Type B pancreatic cell (in vitro differentiated cells): Measurements from ENCODE around the gene MIDN. TPM values are rescaled to one million over a fixed set of nuclear protein-coding genes. Genes with fewer than 3 reads are reported as not detected.

Source experiments
- DNase-seq: peaks from one replicate; pipeline ENCODE4 v3.0.0; 2021; ENCODE audit warnings: mixed read lengths; ENCODE audit not compliant: unreplicated experiment; ENCODE audit errors: extremely low spot score
- H3K27ac Mint-ChIP-seq: 2 replicates; pipeline ENCODE4 v1.8.0; 2021; ENCODE audit warnings: mild to moderate bottlenecking, mixed read lengths
- H3K27me3 Mint-ChIP-seq: 2 replicates; pipeline ENCODE4 v1.8.0; 2021; ENCODE audit warnings: mixed read lengths
- H3K36me3 Mint-ChIP-seq: 2 replicates; pipeline ENCODE4 v1.8.0; 2021; ENCODE audit warnings: mixed read lengths
- H3K4me1 Mint-ChIP-seq: one replicate; pipeline ENCODE4 v1.8.0; 2021; ENCODE audit warnings: mixed read lengths; ENCODE audit not compliant: unreplicated experiment
- H3K4me3 Mint-ChIP-seq: 2 replicates; pipeline ENCODE4 v1.8.0; 2021; ENCODE audit warnings: mild to moderate bottlenecking, mixed read lengths
- H3K9me3 Mint-ChIP-seq: 2 replicates; pipeline ENCODE4 v1.8.0; 2021; ENCODE audit warnings: mixed read lengths
- CTCF ChIP-seq: fragments of 200-600 bp; sonication (generic); conservative IDR thresholded peaks from 2 replicates; pipeline ENCODE4 v1.5.0; 2021; ENCODE audit warnings: antibody characterized with exemption, mild to moderate bottlenecking
- total RNA-seq: library from RNA; stranded (reverse); gene quantifications from 2 replicates; pipeline ENCODE4 v1.2.1, GENCODE V29; 2021; ENCODE audit warnings: low replicate concordance

MIDN gene
- total RNA-seq, 1 donor from 2014 or later: 122 TPM

GRCh38 chr19:1272423-1273262, 24.3 kb downstream of the MIDN start:
- peaks cover 32% of the 10 kb centered on the region for H3K4me1 Mint-ChIP-seq
- H3K4me3 Mint-ChIP-seq: peak overlapping the region; percentile 76
- no peak for DNase-seq
- no peaks in the 10 kb centered on the region for H3K9me3 Mint-ChIP-seq
- no peaks in the 10 kb centered on the region for H3K27me3 Mint-ChIP-seq
- peak overlapping the region; percentile 72 for H3K27ac Mint-ChIP-seq
- TF ChIP-seq CTCF: no peak
- H3K36me3 Mint-ChIP-seq: peaks cover 17% of the 10 kb centered on the region

GRCh38 chr19:1273263-1274041, 25.1 kb downstream of the MIDN start:
- no peak for DNase-seq
- TF ChIP-seq CTCF: no peak
- Mint-ChIP-seq H3K27me3 (no peaks in the 10 kb centered on the region), H3K9me3 (no peaks in the 10 kb centered on the region), H3K4me3 (peak overlapping the region; percentile 76), H3K36me3 (peaks cover 17% of the 10 kb centered on the region), H3K27ac (peak overlapping the region; percentile 82), H3K4me1 (peaks cover 32% of the 10 kb centered on the region)

GRCh38 chr19:1274081-1274851, 25.9 kb downstream of the MIDN start:
- no peak for TF ChIP-seq CTCF
- no peaks in the 10 kb centered on the region for H3K9me3 Mint-ChIP-seq
- peaks cover 17% of the 10 kb centered on the region for H3K36me3 Mint-ChIP-seq
- peak overlapping the region; percentile 82 for H3K27ac Mint-ChIP-seq
- no peak for DNase-seq
- no peaks in the 10 kb centered on the region for H3K27me3 Mint-ChIP-seq
- peaks cover 28% of the 10 kb centered on the region for H3K4me1 Mint-ChIP-seq
- H3K4me3 Mint-ChIP-seq: peak overlapping the region; percentile 78

GRCh38 chr19:1274852-1275259, 26.5 kb downstream of the MIDN start:
- Mint-ChIP-seq H3K27ac (no peak overlapping the region), H3K27me3 (no peaks in the 10 kb centered on the region), H3K36me3 (peaks cover 17% of the 10 kb centered on the region), H3K4me1 (peaks cover 32% of the 10 kb centered on the region), H3K9me3 (no peaks in the 10 kb centered on the region), H3K4me3 (peak overlapping the region; percentile 78)
- TF ChIP-seq CTCF: no peak
- DNase-seq: no peak

GRCh38 chr19:1275260-1275975, 27.0 kb downstream of the MIDN start, which contains the start of gene FAM174C:
TSS of gene FAM174C (plus strand) at chr19:1275530. CDS start at chr19:1275550, 20 bp downstream.
- peak; percentile 94 for DNase-seq
- H3K36me3 Mint-ChIP-seq: peaks cover 17% of the 10 kb centered on the region
- H3K4me1 Mint-ChIP-seq: peaks cover 30% of the 10 kb centered on the region
- no peak for TF ChIP-seq CTCF
- no peaks in the 10 kb centered on the region for H3K27me3 Mint-ChIP-seq
- H3K9me3 Mint-ChIP-seq: no peaks in the 10 kb centered on the region
- peak within 1 kb of the TSS; percentile 89 for H3K4me3 Mint-ChIP-seq
- peak within 1 kb of the TSS; percentile 90 for H3K27ac Mint-ChIP-seq
